Activated naive CD4-positive, alpha-beta T cell treated with anti-CD3 and anti-CD28 coated beads, Interleukin-2, amount 10 ng/mL, durations not matched to agents 7 days and 5 days (primary cell): ENCODE data around the gene C9orf50.

Experiments
- CTCF ChIA-PET: fragments of 350-600 bp; sonication (Branson Sonifier 250); formaldehyde crosslinking; loops from one replicate; lab custom pipeline; 2021; ENCODE audit warnings: antibody characterized with exemption; lab: Charles Lee
- DNase-seq: peaks from one replicate; pipeline ENCODE4 v3.0.0-alpha.2; 2020
- H3K27ac Mint-ChIP-seq: one replicate; pipeline ENCODE4 v1.8.0; 2021; ENCODE audit warnings: mild to moderate bottlenecking, moderate library complexity, mixed read lengths
- H3K27me3 Mint-ChIP-seq: one replicate; pipeline ENCODE4 v1.8.0; 2021; ENCODE audit warnings: mild to moderate bottlenecking, mixed read lengths
- H3K36me3 Mint-ChIP-seq: one replicate; pipeline ENCODE4 v1.8.0; 2021; ENCODE audit warnings: mixed read lengths
- H3K4me1 Mint-ChIP-seq: one replicate; pipeline ENCODE4 v1.8.0; 2021; ENCODE audit warnings: mixed read lengths
- H3K4me3 Mint-ChIP-seq: one replicate; pipeline ENCODE4 v1.8.0; 2021; ENCODE audit warnings: mild to moderate bottlenecking, moderate library complexity, mixed read lengths
- H3K9me3 Mint-ChIP-seq: one replicate; pipeline ENCODE4 v1.8.0; 2021; ENCODE audit warnings: mixed read lengths

Gene C9orf50

DNA sequence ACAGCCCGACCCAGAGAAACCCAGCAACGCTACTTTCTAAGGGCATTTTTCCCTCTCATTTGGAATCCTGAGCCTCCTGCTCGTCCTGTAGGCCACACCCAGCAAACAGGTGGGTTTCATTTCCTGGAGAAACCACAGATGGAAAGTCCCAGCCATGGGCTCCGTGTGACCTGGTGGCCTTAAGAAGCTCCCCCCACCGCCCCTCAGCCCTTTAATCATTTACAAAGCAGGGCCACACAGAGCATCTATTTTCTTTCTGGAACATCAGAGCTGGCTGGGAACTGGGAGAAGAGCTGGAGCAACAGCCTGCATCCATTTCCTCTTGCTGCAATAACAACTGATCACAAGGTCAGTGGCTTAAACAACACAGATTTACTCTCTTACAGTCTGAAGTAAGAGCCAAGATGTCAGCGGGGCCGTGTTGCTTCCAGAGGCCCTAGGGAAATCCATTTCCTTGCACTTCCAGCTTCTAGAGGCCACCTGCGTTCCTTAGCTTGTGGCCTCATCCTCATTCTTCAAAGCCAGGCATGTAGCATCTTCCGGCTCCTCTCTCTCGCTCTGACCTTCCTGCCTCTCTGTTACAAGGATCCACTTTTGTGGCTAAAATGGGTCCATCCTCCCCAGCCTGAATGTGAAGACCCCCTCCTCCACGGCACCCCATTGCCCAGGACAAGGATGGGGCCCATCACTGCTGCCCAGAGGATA, 40.5 kb downstream of the C9orf50 start:
- peak; percentile 77 for DNase-seq
- CTCF ChIA-PET, result interaction anchor here (0.9 to 1.7 kb wide), 2 partner anchors 407 to 449 kb away, joined by 3 read pairs; no protein-coding TSS in a partner anchor
- H3K27ac Mint-ChIP-seq, result peak overlapping the region; percentile 67
- peak overlapping the region; percentile 44 for H3K4me3 Mint-ChIP-seq
- peaks cover 20% of the 10 kb centered on the region for H3K27me3 Mint-ChIP-seq
- peaks cover 2% of the 10 kb centered on the region for H3K36me3 Mint-ChIP-seq
- H3K4me1 Mint-ChIP-seq, result peaks cover 80% of the 10 kb centered on the region
- peaks cover 1% of the 10 kb centered on the region for H3K9me3 Mint-ChIP-seq

DNA sequence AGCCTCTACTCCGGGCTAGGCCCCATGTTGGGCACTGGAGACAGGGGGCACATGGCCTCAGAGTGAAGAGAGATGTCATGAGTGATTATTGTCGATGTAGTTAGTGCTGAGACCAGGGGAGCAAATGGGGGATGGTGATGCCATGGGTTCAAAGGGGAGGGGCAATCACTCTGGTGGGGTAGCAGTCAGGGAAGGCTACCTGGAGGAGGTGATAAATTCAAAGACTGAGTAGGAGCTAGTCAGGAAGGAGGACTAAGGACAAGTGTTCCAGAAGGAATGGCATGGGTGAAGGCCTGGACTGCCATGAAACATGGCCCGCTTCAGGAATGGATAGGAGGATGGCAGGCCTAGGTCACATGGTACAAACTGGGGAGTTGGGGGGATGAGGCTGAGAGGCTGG, 41.6 kb downstream of the C9orf50 start:
- Mint-ChIP-seq H3K27me3 (peaks cover 20% of the 10 kb centered on the region), H3K36me3 (peaks cover 2% of the 10 kb centered on the region), H3K4me3 (no peak overlapping the region), H3K27ac (peak overlapping the region; percentile 46), H3K9me3 (peaks cover 1% of the 10 kb centered on the region), H3K4me1 (peaks cover 69% of the 10 kb centered on the region)
- DNase-seq, result no peak
- CTCF ChIA-PET, result interaction anchor here (0.9 to 1.7 kb wide), 2 partner anchors 405 to 448 kb away, joined by 3 read pairs; no protein-coding TSS in a partner anchor

DNA sequence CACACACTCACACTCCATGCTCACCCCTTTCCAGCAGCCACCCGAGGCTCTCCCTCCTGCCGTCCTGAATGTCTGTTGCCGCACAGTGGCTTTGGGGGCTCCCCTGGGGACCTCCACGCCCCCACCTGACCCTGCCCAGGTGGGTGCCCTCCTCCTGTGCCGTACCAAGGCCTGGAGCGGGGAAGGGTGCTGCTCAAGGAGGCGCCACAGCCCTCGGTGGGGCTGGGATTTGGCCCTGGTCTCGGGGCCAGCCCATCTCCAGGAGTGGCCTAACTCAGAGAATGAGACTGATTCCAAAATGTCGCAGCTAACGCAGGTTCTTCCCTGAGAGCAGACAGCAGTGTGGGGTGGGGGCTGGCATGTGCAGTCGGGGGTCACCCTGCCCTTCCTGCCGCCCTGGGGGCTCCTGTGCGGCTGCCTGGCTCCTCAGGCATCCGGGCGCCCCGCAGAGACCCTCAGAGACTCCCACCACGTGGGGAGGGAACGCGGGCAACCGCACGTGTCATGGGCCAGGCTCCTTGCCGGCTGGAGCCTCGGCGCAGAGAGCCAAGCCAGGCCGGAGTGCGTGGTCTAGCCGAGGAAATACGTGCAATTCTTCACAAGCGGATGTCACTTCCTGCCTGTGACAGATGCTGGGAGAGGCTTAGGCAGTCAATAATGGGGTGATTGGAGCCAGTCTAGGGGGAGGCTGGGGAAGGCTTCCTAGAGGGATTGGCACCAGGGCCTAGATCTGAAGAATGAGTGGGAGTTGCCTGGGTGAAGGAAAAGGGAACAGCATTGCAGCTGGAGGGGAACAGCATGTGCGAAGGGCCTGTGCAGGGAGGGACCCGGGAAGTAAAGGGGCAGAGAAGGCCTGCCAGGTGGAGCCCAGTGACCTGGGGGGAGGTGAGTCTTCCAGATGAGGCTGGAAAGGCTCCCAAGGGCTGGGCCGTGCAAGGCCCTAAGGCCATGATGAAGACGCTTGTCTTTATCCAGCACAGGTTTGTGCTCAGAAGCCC, 44.1 kb downstream of the C9orf50 start:
- peaks cover 44% of the 10 kb centered on the region for H3K4me1 Mint-ChIP-seq
- H3K27ac Mint-ChIP-seq, result peak overlapping the region; percentile 86
- peaks cover 25% of the 10 kb centered on the region for H3K27me3 Mint-ChIP-seq

DNA sequence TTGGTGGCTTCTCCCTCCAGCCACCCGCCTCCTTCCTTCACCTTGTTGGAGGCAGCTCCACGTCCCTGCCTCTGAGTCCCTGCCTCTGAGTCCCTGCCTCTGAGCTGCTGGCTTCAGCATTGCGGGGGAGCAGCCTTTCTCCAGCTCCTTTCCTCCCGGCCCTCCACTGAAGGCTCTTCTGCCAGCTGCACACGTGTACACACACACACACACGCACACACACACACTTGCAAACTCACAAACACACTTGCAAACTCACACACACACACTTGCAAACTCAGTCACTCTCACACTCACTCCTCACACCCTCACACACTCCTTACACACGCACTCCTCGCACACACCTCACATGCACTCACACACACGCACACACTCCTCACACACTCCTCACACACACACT, 45.1 kb downstream of the C9orf50 start:
- no peak for DNase-seq
- Mint-ChIP-seq H3K4me1 (peaks cover 38% of the 10 kb centered on the region), H3K4me3 (no peak overlapping the region), H3K36me3 (peaks cover 2% of the 10 kb centered on the region), H3K27ac (no peak overlapping the region), H3K27me3 (peaks cover 28% of the 10 kb centered on the region), H3K9me3 (peaks cover 7% of the 10 kb centered on the region)
- CTCF ChIA-PET, result no interaction called here

More for the DNA sequence above, 44.1 kb downstream of the C9orf50 start:
- no peak overlapping the region for H3K4me3 Mint-ChIP-seq
- peak; percentile 42 for DNase-seq
- peaks cover 7% of the 10 kb centered on the region for H3K9me3 Mint-ChIP-seq
- CTCF ChIA-PET, result interaction anchor here (0.6 kb wide), 1 partner anchor 753 kb away, joined by 3 read pairs; no protein-coding TSS in a partner anchor
- H3K36me3 Mint-ChIP-seq, result peaks cover 2% of the 10 kb centered on the region

DNA sequence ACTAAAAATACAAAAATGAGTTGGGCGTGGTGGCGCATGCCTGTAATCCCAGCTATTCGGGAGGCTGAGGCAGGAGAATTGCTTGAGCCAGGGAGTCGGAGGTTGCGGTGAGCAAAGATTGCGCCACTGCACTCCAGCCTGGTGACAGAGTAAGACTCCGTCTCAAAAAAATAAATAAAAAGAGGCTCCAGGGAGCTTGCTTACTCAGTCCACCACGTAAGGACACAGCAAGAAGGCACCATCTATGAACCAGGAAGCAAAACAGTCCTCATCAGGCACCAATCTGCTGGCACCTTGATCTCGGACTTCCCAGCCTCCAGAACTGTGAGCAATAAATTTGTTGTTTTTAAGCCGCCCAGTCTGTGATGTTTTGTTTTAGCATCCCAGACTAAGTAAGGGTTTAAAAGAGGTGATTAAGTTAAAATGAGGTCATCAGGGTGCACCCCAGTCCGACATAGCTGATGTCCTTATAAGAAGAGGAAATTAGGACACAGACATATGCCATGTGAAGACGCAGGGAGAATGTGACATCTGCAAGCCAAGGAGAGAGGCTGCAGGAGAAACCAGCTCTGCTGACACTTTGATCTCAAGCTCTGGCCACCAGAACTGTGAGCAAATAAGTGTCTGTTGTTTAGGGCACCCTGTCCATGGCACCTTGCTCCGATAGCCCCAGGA, 45.9 kb downstream of the C9orf50 start:
- H3K27ac Mint-ChIP-seq, result no peak overlapping the region
- H3K9me3 Mint-ChIP-seq, result peaks cover 7% of the 10 kb centered on the region
- no peak for DNase-seq
- CTCF ChIA-PET, result interaction anchor here (0.6 kb wide), 1 partner anchor 673 kb away, joined by 5 read pairs; no protein-coding TSS in a partner anchor
- no peak overlapping the region for H3K4me3 Mint-ChIP-seq
- peaks cover 2% of the 10 kb centered on the region for H3K36me3 Mint-ChIP-seq
- H3K27me3 Mint-ChIP-seq, result peaks cover 36% of the 10 kb centered on the region
- H3K4me1 Mint-ChIP-seq, result peaks cover 38% of the 10 kb centered on the region

DNA sequence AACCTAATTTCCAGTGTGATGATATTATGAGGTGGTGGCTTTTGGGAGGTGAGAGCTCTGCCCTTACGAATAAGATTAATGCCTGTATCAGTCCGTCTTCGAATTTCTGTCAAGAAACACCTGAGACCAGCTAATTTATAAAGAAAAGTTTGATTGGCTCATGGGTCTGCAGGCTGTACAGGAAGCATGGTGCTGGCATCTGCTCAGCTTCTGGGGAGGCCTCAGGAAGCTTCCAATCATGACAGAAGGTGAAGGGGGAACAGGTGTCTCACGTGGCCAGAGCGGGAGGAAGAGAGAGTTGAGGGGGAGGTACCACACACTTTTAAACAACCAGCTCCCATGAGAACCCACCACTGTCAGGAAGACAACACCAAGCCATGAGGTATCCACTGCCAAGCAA, 46.9 kb downstream of the C9orf50 start:
- no peak for DNase-seq
- Mint-ChIP-seq H3K27me3 (peaks cover 47% of the 10 kb centered on the region), H3K4me1 (peaks cover 37% of the 10 kb centered on the region), H3K36me3 (peaks cover 2% of the 10 kb centered on the region), H3K27ac (no peak overlapping the region), H3K9me3 (peaks cover 7% of the 10 kb centered on the region), H3K4me3 (no peak overlapping the region)
- CTCF ChIA-PET, result no interaction called here

DNA sequence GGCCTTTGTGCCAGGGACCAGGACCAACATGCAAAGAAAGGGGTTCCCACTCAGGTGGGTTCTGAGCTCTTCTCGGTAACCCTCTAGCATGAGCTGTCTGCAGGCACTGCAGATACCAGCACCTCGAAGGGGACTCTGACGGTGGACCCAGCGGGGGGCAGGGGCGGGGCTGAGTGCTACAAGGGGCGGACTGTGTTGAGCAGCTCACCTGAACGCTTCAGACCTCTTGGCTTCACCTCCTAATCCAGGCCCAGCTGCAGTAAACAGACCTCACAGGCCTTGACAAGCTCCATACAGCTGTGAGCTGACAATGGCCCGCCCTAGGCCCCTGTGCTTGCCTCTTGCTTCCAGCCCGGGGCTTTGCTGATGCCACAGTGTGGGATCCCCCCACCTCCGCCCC, 48.4 kb downstream of the C9orf50 start:
- H3K4me1 Mint-ChIP-seq, result peaks cover 35% of the 10 kb centered on the region
- no peak for DNase-seq
- H3K27ac Mint-ChIP-seq, result no peak overlapping the region
- H3K9me3 Mint-ChIP-seq, result peaks cover 7% of the 10 kb centered on the region
- peaks cover 2% of the 10 kb centered on the region for H3K36me3 Mint-ChIP-seq
- H3K4me3 Mint-ChIP-seq, result no peak overlapping the region
- CTCF ChIA-PET, result interaction anchor here (0.8 kb wide), 1 partner anchor 54 kb away, joined by 3 read pairs; no protein-coding TSS in a partner anchor
- H3K27me3 Mint-ChIP-seq, result peaks cover 61% of the 10 kb centered on the region

DNA sequence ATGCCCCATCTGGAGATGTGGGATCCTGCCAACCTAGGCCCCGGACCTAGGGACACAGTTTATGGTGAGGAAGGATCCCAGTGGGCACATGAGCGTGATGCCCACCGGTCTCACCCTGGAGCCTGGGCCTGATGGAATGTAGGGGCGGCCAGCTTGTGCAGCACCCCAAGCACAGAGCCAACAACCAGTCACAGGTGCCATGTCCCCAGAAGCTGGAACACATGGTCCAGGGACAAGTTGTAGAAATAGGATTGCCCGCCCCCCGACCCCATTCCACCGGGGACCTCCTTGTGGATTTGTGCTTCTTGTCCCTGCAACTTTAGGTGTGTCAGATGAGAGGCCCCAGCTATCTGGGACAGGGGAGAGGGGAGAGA, 48.9 kb downstream of the C9orf50 start:
- peaks cover 7% of the 10 kb centered on the region for H3K9me3 Mint-ChIP-seq
- H3K4me1 Mint-ChIP-seq, result peaks cover 32% of the 10 kb centered on the region
- H3K27ac Mint-ChIP-seq, result no peak overlapping the region
- no peak overlapping the region for H3K4me3 Mint-ChIP-seq
- CTCF ChIA-PET, result no interaction called here
- no peak for DNase-seq
- H3K27me3 Mint-ChIP-seq, result peaks cover 62% of the 10 kb centered on the region
- H3K36me3 Mint-ChIP-seq, result peaks cover under 1% of the 10 kb centered on the region

DNA sequence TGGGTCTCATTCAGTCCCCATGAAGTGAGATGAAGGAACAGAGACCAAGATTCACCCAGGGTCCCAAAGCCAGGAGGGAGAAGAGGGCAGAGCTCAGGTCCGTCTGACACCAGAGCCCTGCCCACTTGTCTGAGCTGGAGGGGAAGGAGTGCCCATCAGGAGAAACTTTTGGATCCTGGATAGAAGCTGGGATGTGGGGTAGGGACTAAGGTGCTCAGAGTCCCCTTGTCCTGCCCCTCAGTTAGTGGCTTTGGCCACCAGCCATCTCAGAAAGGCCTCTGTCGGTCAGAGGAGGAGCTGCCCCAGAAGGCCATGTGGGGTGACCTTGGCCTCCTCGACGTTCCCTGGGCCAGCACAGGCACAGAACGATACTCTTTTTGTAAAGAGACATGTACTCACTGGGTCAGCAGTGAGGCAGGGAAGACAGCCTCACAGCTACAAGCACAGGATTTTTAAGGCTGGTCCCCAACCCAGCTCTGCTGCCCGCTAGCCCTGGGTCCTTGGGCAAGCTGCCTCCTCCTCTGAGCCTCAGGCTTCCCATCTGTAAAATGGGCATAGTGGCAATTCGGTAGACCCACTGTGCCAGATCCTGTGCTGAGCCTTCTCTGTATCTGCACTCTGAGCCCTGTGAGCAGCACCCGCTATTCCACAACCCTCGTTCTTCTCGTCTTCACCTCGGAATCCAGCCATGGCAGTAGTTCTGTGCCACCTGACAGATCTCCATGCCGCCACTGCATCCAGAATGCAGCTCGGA, 49.4 kb downstream of the C9orf50 start:
- DNase-seq, result no peak
- H3K27me3 Mint-ChIP-seq, result peaks cover 66% of the 10 kb centered on the region
- peaks cover 30% of the 10 kb centered on the region for H3K4me1 Mint-ChIP-seq
- no peaks in the 10 kb centered on the region for H3K36me3 Mint-ChIP-seq
- H3K27ac Mint-ChIP-seq, result no peak overlapping the region
- H3K9me3 Mint-ChIP-seq, result peaks cover 7% of the 10 kb centered on the region
- no peak overlapping the region for H3K4me3 Mint-ChIP-seq
- CTCF ChIA-PET, result no interaction called here

DNA sequence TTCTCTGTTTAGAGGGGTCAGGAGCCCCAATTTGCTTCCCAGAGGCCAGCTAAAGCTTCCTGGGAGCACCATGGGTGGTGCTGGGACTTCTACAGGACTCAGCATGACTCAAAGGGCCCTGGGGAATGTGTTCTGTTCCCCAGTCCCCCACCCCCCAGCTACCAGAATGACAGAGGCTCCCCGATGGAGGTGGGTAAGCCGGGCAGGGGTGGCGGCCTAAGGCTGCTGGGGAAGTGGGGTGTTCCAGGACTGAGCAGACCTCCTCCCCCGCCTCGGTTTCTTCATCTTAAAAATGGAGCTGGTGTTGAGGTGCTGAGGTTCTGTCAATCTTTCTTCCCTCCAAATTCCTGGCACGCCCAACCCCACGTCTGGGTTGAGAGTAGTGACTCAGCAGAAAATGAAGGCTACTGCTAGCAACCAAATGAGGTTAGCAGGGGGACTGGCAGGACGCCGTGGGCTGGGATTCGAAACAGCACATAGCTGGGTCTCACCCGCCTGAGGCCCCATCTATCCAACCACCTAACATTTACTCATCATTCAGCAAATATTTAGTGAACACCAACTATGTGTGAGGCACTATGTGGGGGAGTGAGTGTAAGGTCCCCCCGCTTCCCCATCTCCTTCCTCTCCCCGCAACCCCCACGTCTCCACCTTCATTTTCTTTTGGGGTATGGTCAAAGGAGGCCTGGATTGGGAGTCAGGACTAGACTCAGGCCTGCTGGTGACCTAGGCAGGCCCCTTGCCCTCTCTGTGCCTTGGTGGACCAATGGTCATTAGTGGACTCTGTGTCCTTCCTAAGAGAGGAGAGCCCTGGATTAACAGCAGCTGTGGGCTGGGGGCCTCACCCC, 50.2 kb downstream of the C9orf50 start:
- CTCF ChIA-PET, result interaction anchor here (1.1 kb wide), 2 partner anchors 236 to 396 kb away, joined by 3 read pairs; no protein-coding TSS in a partner anchor
- no peaks in the 10 kb centered on the region for H3K36me3 Mint-ChIP-seq
- H3K9me3 Mint-ChIP-seq, result peaks cover 7% of the 10 kb centered on the region
- no peak overlapping the region for H3K4me3 Mint-ChIP-seq
- H3K27ac Mint-ChIP-seq, result no peak overlapping the region
- H3K27me3 Mint-ChIP-seq, result peaks cover 66% of the 10 kb centered on the region
- DNase-seq, result no peak
- H3K4me1 Mint-ChIP-seq, result peaks cover 26% of the 10 kb centered on the region

DNA sequence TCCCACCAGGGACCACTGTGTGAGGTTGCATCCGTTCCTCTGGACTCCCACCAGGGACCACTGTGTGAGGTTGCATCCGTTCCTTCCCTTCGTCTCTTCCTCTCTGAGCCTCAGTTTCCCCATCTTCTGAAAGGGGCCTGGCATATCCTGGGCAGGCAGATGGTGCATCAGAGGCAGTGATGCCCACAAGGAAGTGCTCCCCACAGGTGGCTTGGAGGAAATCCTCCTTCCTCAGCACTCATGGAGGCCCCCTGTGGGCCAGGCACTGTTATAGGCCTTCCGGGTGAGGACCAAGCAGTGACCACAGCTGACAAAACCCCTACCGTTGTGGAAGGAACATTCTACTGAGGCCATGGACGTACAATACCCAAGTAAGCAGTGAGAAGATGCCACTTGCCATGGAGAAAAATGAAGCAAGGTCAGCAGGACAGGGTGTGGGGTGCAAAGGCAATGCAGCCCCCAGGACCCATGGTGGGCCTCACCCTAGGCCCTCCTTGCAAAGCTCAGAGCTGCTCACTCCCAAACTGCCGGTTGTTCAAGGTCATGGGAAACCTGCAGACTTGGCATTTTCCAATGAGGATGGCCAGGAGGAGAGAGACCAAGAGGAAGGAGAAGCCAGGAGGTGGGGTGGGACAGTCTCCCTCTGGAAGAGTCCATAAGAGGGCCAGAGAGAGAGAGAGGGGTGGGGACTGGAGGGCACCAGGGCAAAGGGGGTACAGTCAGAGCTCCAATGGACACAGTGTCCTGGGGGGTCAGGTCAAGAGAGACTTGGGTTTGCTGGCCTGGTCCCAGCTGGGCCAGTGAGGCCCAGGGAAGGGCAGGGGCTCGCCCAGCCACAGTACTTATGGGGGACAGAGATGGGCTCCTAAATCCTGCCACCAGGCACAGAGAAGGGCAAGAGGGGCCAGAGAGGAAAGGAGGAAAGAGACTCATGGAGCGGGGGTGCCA, 51.1 kb downstream of the C9orf50 start:
- peak overlapping the region; percentile 64 for H3K27ac Mint-ChIP-seq
- DNase-seq, result no peak
- H3K27me3 Mint-ChIP-seq, result peaks cover 71% of the 10 kb centered on the region
- peaks cover 7% of the 10 kb centered on the region for H3K9me3 Mint-ChIP-seq
- peaks cover 26% of the 10 kb centered on the region for H3K4me1 Mint-ChIP-seq
- CTCF ChIA-PET, result interaction anchor here (0.6 to 1.1 kb wide), 3 partner anchors 15 to 395 kb away, joined by 3 read pairs; no protein-coding TSS in a partner anchor
- peak overlapping the region; percentile 33 for H3K4me3 Mint-ChIP-seq
- no peaks in the 10 kb centered on the region for H3K36me3 Mint-ChIP-seq
